Lower leg skin (tissue), 3 donors: ENCODE results near the gene AKAP9.

Source experiments
- CTCF ChIP-seq, 3 donors: fragments of 450-650 bp; IDR thresholded peaks; one replicate each; pipeline ENCODE4 v1.5.1; 2016; ENCODE audit warnings: antibody characterized with exemption in 3 of 3, mild to moderate bottlenecking in 3 of 3, moderate library complexity in 2 of 3
- POLR2A ChIP-seq, 2 donors: fragments of 450-650 bp; IDR thresholded peaks; one replicate each; pipeline ENCODE4 v1.6.1; 2016 to 2017; ENCODE audit warnings: antibody characterized with exemption in 2 of 2, mild to moderate bottlenecking in 1 of 2, moderate library complexity in 1 of 2

- no peak for TF ChIP-seq CTCF (IDR thresholded peaks at IDR 0.05)
- TF ChIP-seq POLR2A (IDR thresholded peaks at IDR 0.05): no peak
These were observed 1.6 kb downstream of the AKAP9 start for GRCh38 chr7:91942312-91942711.
